Neural crest cell (in vitro differentiated cells): ENCODE measurements around the gene SKIL. TPM values are rescaled to one million over a fixed set of nuclear protein-coding genes. Genes with fewer than 3 reads are reported as not detected.
A peak's percentile ranks its signal among the peaks of the same experiment; 100 is the strongest.

Experiments
- DNase-seq: peaks from one replicate; pipeline ENCODE4 v3.0.0; 2021; ENCODE audit warnings: low read depth, mixed read lengths, low spot score
- H3K27ac Mint-ChIP-seq: one replicate; pipeline ENCODE4 v1.8.0; 2021; ENCODE audit warnings: mild to moderate bottlenecking, mixed read lengths; ENCODE audit not compliant: unreplicated experiment
- H3K27me3 Mint-ChIP-seq: 2 replicates; pipeline ENCODE4 v1.8.0; 2021; ENCODE audit warnings: low read depth, mild to moderate bottlenecking, mixed read lengths
- H3K36me3 Mint-ChIP-seq: 2 replicates; pipeline ENCODE4 v1.8.0; 2021; ENCODE audit warnings: low read depth, mild to moderate bottlenecking, mixed read lengths
- H3K4me1 Mint-ChIP-seq: 2 replicates; pipeline ENCODE4 v1.8.0; 2021; ENCODE audit warnings: mixed read lengths
- H3K4me3 Mint-ChIP-seq: one replicate; pipeline ENCODE4 v1.8.0; 2021; ENCODE audit warnings: mild to moderate bottlenecking, mixed read lengths
- H3K9me3 Mint-ChIP-seq: 2 replicates; pipeline ENCODE4 v1.8.0; 2021; ENCODE audit warnings: mixed read lengths
- total RNA-seq: library from RNA; stranded (reverse); gene quantifications from 2 replicates; pipeline ENCODE4 v1.2.1, GENCODE V29; 2021
- TF ChIP-seq, protein P1 (sequence below): fragments of 200-600 bp; sonication (generic); conservative IDR thresholded peaks from 2 replicates; pipeline ENCODE4 v1.5.0; 2021; ENCODE audit warnings: antibody characterized with exemption, mild to moderate bottlenecking

Gene SKIL
- total RNA-seq, 1 donor from 2014 or later = 18.0 TPM

DNA sequence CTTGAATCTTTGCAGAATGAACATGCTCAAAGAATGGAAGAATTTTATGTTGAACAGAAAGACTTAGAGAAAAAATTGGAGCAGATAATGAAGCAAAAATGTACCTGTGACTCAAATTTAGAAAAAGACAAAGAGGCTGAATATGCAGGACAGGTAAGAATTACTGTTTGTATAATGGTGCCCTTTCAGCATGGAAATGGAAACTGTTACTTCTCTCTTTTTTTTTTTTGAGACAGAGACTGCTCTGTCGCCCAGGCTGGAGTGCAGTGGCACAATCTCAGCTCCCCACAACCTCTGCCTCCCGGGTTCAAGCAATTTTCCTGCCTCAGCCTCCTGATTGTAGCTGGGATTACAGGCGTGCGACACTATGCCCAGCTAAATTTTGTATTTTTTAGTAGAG, 33.6 kb downstream of the SKIL start:
- H3K9me3 Mint-ChIP-seq = no peaks in the 10 kb centered on the region
- no peak for DNase-seq

DNA sequence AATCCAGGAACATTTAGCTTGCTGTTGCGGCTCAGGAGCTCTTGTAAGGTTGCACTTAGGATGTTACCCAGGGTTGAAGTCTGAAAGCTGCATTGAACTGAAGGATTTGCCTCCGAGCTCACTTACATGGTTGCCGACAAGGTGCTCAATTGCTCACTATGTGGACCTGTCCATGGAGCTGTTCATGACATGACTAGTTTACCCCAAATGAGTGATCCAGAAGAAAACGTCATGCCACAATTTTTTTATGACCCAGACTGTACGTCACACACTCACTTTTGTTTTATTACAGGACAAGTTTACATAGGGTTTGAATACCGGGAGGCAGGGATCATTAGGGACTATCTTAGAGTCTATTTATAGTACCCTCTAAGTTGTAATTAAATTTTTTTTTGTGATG, 40.2 kb downstream of the SKIL start:
- DNase-seq = no peak
- H3K9me3 Mint-ChIP-seq = no peaks in the 10 kb centered on the region
- no peaks in the 10 kb centered on the region for H3K4me1 Mint-ChIP-seq
- H3K27me3 Mint-ChIP-seq = no peaks in the 10 kb centered on the region
- TF ChIP-seq, protein P1, sequence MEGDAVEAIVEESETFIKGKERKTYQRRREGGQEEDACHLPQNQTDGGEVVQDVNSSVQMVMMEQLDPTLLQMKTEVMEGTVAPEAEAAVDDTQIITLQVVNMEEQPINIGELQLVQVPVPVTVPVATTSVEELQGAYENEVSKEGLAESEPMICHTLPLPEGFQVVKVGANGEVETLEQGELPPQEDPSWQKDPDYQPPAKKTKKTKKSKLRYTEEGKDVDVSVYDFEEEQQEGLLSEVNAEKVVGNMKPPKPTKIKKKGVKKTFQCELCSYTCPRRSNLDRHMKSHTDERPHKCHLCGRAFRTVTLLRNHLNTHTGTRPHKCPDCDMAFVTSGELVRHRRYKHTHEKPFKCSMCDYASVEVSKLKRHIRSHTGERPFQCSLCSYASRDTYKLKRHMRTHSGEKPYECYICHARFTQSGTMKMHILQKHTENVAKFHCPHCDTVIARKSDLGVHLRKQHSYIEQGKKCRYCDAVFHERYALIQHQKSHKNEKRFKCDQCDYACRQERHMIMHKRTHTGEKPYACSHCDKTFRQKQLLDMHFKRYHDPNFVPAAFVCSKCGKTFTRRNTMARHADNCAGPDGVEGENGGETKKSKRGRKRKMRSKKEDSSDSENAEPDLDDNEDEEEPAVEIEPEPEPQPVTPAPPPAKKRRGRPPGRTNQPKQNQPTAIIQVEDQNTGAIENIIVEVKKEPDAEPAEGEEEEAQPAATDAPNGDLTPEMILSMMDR = no peak
- no peak overlapping the region for H3K4me3 Mint-ChIP-seq
- peaks cover under 1% of the 10 kb centered on the region for H3K36me3 Mint-ChIP-seq
- peak overlapping the region; percentile 36 for H3K27ac Mint-ChIP-seq

More for the DNA sequence above, 33.6 kb downstream of the SKIL start:
- Mint-ChIP-seq H3K27ac (no peak overlapping the region), H3K4me3 (no peak overlapping the region), H3K36me3 (peaks cover 12% of the 10 kb centered on the region), H3K27me3 (no peaks in the 10 kb centered on the region), H3K4me1 (no peaks in the 10 kb centered on the region)
- TF ChIP-seq, protein P1 = no peak

DNA sequence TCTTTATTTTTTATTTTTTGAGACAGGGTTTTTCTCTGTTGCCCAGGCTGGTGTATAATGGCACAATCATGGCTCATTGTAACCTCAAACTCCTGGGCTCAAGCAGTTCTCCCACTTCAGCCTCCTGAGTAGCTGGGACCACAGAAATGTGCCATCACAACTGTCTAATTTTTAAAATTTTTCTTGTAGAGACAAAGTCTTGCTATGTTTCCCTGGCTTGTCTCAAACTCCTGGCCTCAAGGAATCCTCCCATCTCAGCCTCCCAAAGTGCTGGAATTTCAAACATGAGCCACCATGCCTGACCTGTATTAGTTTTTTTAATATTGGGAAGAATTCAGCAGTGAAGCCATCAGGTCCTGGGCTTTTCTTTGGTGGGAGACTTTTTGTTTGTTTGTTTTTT, 47.6 kb downstream of the SKIL start:
- Mint-ChIP-seq H3K36me3 (peaks cover 3% of the 10 kb centered on the region), H3K4me1 (no peaks in the 10 kb centered on the region), H3K4me3 (no peak overlapping the region), H3K27ac (no peak overlapping the region), H3K9me3 (peaks cover 2% of the 10 kb centered on the region), H3K27me3 (no peaks in the 10 kb centered on the region)
- DNase-seq = no peak
- TF ChIP-seq, protein P1 = no peak

DNA sequence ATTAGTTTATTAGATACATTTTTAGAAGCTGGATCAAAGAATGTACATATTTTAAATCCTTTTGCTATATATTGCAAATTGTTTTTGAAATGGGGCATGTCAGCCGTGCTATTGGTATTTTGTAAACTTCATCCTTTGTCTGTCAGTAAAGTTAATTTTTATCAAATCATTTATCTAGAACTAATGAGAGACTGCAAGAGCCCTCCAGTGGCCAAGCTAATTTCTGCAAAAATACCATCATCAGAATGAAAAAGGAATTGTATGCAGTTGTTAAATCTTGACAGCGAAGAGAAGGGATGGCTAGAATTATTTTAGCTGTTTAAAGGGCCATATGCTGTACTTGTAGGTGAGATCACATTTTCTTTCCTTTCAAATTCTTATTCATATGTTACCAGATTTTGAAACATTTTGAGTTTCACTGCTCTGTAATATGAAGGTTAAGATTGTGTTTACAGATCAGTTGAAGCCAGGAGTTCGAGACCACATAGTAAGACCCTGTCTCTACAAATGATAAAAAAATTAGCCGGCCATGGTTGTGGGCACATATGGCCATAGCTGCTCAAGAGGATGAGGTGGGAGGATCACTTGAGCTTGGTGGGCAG, 53.0 kb downstream of the SKIL start:
- Mint-ChIP-seq H3K9me3 (no peaks in the 10 kb centered on the region), H3K27ac (no peak overlapping the region), H3K4me1 (peaks cover 5% of the 10 kb centered on the region), H3K36me3 (no peaks in the 10 kb centered on the region), H3K27me3 (no peaks in the 10 kb centered on the region), H3K4me3 (no peak overlapping the region)
- no peak for DNase-seq
- TF ChIP-seq, protein P1 = peak; percentile 65

DNA sequence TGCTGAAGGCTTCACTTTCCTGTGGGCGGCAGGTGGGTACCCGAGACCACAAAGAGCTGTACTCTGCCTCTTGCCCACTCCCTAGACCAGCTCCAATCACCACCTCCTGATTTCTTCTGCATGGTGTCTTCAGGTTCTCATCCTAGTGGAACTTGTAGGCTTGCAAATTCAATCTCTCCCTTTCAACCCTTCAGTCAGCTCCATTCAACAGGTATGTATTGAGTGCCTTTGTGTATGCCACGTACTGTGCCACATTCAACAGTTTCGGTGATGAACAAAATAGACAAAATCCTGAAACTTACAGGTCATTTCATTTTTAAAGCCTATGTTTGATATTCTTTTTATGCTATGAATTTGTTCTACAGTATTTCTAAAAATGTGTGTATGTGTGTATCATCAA, 55.8 kb downstream of the SKIL start:
- peaks cover 7% of the 10 kb centered on the region for H3K4me1 Mint-ChIP-seq
- H3K36me3 Mint-ChIP-seq = no peaks in the 10 kb centered on the region
- TF ChIP-seq, protein P1 = no peak
- H3K27ac Mint-ChIP-seq = no peak overlapping the region
- H3K4me3 Mint-ChIP-seq = no peak overlapping the region
- no peak for DNase-seq
- H3K9me3 Mint-ChIP-seq = no peaks in the 10 kb centered on the region
- peaks cover 15% of the 10 kb centered on the region for H3K27me3 Mint-ChIP-seq
